Neutrophil (primary cell): ENCODE measurements around the gene HOXB8.

ENCODE experiments used
- H3K27ac ChIP-seq: fragments of 200-600 bp; sonication (generic); 2 replicates; pipeline ENCODE4 v1.5.1; 2016; ENCODE audit warnings: mild to moderate bottlenecking, moderate library complexity
- H3K27me3 ChIP-seq: fragments of 200-600 bp; sonication (generic); 2 replicates; pipeline ENCODE4 v1.6.0; 2016; ENCODE audit warnings: mild to moderate bottlenecking
- H3K36me3 ChIP-seq: fragments of 200-600 bp; sonication (generic); 2 replicates; pipeline ENCODE4 v1.5.1; 2017
- H3K4me1 ChIP-seq, 2 experiments: fragments of 200-600 bp in 1 of 2; sonication (generic) in 1 of 2; 1 replicate in 1 of 2; 2 replicates in 1 of 2; pipeline versions ENCODE4 v1.5.1 to v1.6.1; 2013 to 2016; ENCODE audit warnings: low read depth in 1 of 2, low read length in 1 of 2, mild to moderate bottlenecking in 1 of 2, moderate library complexity in 1 of 2; ENCODE audit not compliant: control insufficient read depth in 1 of 2, insufficient read depth in 1 of 2
- H3K4me3 ChIP-seq, 2 experiments: fragments of 200-600 bp in 1 of 2; sonication (generic) in 1 of 2; 1 replicate in 1 of 2; 2 replicates in 1 of 2; pipeline ENCODE4 v1.5.1; 2013 to 2016; ENCODE audit warnings: low read depth in 1 of 2, low read length in 1 of 2, mild to moderate bottlenecking in 1 of 2, moderate library complexity in 1 of 2
- H3K9me3 ChIP-seq: fragments of 200-600 bp; sonication (generic); 2 replicates; pipeline ENCODE4 v1.5.1; 2016
- TF ChIP-seq, protein P1 (sequence below): fragments of 200-600 bp; sonication (generic); IDR thresholded peaks from 2 replicates; pipeline ENCODE4 v1.5.1; 2016; ENCODE audit warnings: antibody characterized with exemption

HOXB8 gene

DNA sequence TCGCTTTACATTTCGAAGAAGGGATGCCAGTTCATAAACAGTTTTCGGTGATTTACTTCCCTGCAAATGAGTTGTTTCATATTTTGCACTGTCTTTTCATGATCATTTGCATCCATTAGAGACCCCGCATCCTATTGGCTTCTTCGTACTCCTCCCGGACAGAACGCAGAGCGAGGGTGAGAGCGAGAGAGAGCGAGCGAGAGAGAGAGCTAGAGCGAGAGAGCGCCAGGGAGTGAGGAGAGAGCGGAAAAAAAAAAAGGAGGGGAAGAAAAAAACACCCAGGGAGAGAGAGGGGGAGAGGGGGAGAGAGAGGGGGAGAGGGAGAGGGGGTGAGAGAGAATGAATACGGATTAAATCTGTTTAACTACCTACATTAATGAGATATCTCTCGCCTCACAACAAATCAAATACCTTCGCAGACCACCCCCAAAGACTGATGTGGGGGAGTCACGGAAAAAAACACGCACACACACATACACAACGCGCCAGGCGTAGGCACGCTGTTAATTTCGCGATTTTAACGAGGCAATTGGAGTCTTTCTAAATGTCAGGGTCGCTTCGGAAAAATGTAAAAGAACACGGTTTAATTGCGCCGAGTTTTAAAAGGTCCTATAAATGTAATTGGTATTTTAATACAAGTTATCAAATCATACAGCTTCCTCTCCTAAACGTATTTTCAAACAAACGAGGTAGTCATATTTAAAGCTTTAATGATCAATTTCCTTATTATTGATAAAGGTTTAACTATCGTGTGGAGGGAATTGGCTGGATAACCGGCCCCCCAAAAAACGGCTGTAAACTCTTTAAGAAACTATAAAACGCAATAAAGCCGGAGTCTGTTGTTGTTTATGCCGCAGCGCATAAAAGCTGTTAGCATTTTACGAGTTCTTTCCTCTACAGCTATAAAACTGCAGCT is at the start of gene HOXB8:
Gene HOXB8, minus strand, starts transcription at position 246 of the 916 bp plus-strand sequence. CDS start 588 bp downstream, outside the sequence.
- no peaks in the 10 kb centered on the region for H3K9me3 ChIP-seq
- H3K27ac ChIP-seq, result no peak within 1 kb of the TSS
- peaks cover 10 to 18% of the 10 kb centered on the region in 2 experiments for H3K4me1 ChIP-seq
- H3K27me3 ChIP-seq, result peaks cover 100% of the 10 kb centered on the region
- H3K4me3 ChIP-seq, result no peak within 1 kb of the TSS
- no peaks in the 10 kb centered on the region for H3K36me3 ChIP-seq
- TF ChIP-seq, protein P1, sequence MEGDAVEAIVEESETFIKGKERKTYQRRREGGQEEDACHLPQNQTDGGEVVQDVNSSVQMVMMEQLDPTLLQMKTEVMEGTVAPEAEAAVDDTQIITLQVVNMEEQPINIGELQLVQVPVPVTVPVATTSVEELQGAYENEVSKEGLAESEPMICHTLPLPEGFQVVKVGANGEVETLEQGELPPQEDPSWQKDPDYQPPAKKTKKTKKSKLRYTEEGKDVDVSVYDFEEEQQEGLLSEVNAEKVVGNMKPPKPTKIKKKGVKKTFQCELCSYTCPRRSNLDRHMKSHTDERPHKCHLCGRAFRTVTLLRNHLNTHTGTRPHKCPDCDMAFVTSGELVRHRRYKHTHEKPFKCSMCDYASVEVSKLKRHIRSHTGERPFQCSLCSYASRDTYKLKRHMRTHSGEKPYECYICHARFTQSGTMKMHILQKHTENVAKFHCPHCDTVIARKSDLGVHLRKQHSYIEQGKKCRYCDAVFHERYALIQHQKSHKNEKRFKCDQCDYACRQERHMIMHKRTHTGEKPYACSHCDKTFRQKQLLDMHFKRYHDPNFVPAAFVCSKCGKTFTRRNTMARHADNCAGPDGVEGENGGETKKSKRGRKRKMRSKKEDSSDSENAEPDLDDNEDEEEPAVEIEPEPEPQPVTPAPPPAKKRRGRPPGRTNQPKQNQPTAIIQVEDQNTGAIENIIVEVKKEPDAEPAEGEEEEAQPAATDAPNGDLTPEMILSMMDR, result no peak

DNA sequence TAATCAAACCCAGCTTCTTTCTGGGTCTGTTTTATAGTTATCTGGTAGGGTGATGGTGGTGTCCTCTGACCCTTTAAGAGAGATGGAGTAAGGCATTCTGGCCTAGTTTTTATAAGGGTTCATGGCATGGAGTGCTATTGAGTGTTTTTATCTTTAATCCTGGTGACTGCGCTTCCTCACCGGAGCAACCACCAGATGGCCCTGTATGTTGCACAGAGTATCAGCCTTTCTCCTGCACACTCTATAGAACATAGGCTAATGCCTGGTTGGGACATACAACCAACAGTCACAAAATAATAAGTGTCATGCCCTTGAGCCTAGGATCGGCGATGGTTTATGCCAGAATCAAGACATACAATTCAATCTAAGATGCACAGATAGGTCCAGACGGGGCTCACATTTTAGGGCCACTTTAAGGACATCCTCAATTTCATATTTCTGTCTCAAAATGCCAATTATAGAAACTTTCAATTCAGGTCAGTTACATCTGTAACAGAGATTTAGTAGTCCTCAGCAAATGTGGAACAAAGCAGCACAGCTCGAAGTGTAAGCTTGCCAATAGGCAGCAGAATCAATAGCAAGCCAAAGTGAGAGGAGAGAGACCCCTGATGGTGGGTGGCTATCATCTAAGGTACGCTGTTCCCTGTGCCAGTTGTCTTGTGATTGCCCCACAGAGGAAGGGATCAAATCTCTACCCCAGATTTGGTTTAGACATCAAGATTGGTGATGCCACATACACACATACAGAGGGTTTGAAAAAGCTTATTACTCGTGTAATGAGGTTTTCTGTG is 48.2 kb upstream of the HOXB8 start:
- peaks cover 76% of the 10 kb centered on the region for H3K27me3 ChIP-seq
- no peaks in the 10 kb centered on the region for H3K4me1 ChIP-seq
- TF ChIP-seq, protein P1, result no peak
- H3K4me3 ChIP-seq, result no peak overlapping the region
- no peaks in the 10 kb centered on the region for H3K36me3 ChIP-seq
- H3K9me3 ChIP-seq, result no peaks in the 10 kb centered on the region
- no peak overlapping the region for H3K27ac ChIP-seq

DNA sequence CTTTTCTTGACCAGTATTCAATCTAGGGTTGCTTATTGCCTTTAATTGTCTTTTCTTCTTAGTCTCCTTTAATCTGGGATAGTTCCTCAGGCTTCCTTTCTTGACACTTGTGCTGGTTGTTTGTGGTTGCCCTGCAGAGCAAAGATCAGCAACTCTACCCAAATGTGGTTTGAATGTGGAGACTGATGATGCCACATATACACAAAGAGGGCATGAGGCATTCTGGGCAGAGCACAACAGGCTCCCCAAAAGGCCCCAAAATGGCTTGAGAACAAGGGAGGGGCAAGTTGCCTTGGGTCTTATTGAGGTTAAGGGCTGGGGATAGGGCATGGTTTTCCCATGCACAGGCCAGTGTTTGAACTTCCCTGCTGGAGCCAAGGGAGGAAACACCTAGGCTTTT is 40.8 kb upstream of the HOXB8 start:
- H3K4me3 ChIP-seq, result no peak overlapping the region
- TF ChIP-seq, protein P1, result no peak
- H3K9me3 ChIP-seq, result no peaks in the 10 kb centered on the region
- H3K4me1 ChIP-seq, result no peaks in the 10 kb centered on the region
- no peaks in the 10 kb centered on the region for H3K36me3 ChIP-seq
- peaks cover 77% of the 10 kb centered on the region for H3K27me3 ChIP-seq
- H3K27ac ChIP-seq, result no peak overlapping the region

DNA sequence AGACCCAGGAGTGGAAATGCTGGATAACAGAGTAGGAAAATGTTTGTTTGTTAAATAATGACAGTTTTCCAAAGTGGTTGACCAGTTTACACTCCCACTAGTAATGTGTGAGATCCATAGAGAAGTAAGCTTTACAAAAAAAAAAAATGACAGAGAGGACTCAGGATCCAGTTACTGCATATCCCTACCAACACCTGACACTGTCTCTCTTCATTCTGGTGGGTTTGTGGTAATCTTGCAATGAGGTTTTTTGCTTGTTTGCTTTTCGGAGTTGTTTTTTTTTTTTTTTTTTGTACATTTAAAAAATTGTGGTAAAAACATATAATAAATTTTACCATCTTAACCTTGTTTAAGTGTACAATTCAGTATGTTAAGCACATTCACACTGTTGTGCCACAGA is 34.6 kb upstream of the HOXB8 start:
- TF ChIP-seq, protein P1, result no peak
- no peak overlapping the region for H3K27ac ChIP-seq
- no peaks in the 10 kb centered on the region for H3K9me3 ChIP-seq
- H3K27me3 ChIP-seq, result peaks cover 92% of the 10 kb centered on the region
- H3K4me3 ChIP-seq, result no peak overlapping the region
- no peaks in the 10 kb centered on the region for H3K36me3 ChIP-seq
- H3K4me1 ChIP-seq, result peaks cover 0 to 7% of the 10 kb centered on the region in 2 experiments

DNA sequence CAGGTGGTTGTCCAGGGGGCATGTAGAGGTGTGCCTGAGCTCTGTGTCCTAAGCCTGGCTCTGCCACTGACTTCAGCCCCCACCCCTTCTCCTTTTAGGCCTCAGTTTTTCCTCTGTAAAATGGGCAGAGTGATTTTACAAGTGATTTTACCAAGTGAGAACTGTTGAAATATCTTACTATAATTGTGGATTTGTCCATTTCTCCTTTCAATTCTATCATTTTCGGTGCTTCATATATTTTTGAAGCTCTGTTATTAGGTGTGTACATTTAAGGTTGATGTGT is 32.8 kb upstream of the HOXB8 start:
- Histone ChIP-seq H3K36me3 (no peaks in the 10 kb centered on the region), H3K27me3 (peaks cover 97% of the 10 kb centered on the region), H3K9me3 (no peaks in the 10 kb centered on the region), H3K4me3 (no peak overlapping the region), H3K27ac (no peak overlapping the region), H3K4me1 (peaks cover 0 to 7% of the 10 kb centered on the region in 2 experiments)
- TF ChIP-seq, protein P1, result no peak
